ENCODE data around the gene TTLL7.

DNA sequence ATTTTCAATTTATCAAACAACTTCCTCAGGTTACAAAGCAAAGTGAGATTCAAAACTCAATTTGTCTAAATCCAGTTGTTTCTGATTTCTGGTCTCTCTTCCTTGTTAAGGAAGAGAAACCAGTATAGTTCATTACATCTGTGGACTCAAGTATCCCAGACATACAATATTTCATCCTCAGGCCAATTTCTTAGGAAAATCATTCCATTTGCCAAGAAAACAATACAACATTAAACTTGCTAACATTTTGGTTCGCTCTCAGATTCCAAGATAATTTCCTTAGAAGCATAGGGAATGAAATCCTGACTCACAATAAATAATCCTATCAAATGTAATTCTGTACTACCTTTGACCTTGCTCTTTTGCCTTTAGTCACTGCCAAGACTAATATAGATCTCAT lies 11.2 kb upstream of the TTLL7 start:
- TF ChIP-seq, protein P1, sequence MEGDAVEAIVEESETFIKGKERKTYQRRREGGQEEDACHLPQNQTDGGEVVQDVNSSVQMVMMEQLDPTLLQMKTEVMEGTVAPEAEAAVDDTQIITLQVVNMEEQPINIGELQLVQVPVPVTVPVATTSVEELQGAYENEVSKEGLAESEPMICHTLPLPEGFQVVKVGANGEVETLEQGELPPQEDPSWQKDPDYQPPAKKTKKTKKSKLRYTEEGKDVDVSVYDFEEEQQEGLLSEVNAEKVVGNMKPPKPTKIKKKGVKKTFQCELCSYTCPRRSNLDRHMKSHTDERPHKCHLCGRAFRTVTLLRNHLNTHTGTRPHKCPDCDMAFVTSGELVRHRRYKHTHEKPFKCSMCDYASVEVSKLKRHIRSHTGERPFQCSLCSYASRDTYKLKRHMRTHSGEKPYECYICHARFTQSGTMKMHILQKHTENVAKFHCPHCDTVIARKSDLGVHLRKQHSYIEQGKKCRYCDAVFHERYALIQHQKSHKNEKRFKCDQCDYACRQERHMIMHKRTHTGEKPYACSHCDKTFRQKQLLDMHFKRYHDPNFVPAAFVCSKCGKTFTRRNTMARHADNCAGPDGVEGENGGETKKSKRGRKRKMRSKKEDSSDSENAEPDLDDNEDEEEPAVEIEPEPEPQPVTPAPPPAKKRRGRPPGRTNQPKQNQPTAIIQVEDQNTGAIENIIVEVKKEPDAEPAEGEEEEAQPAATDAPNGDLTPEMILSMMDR (IDR thresholded peaks at IDR 0.05), result no peak
- no peak for TF ChIP-seq POLR2A (IDR thresholded peaks at IDR 0.05)

Measured in esophagus squamous epithelium (tissue), 4 donors.